Astrocyte (in vitro differentiated cells and primary cell): Measurements from ENCODE around the gene HEY2. TPM values are rescaled to one million over a fixed set of nuclear protein-coding genes. Genes with fewer than 3 reads are reported as not detected.

Source experiments
- DNase-seq: peaks from one replicate; pipeline ENCODE4 v3.0.0-alpha.2; 2010; ENCODE audit warnings: low read depth
- FAIRE-seq: peaks from 2 replicates; lab custom pipeline; 2011; peaks lifted over from hg19 to GRCh38; lab: Jason Lieb, UNC
- H2AFZ ChIP-seq: 2 replicates; pipeline ENCODE4 v1.6.0; 2012; ENCODE audit warnings: low read depth, low read length, inconsistent platforms
- H3K27ac ChIP-seq: 2 replicates; pipeline ENCODE4 v1.5.1; 2011; ENCODE audit warnings: low read depth, low read length, inconsistent platforms
- H3K27me3 ChIP-seq: 2 replicates; pipeline ENCODE4 v1.6.0; 2011; ENCODE audit warnings: low read length, inconsistent platforms; ENCODE audit not compliant: insufficient read depth
- H3K36me3 ChIP-seq: 2 replicates; pipeline ENCODE4 v1.5.1; 2011; ENCODE audit warnings: low read length, inconsistent platforms; ENCODE audit not compliant: insufficient read depth
- H3K4me1 ChIP-seq: 2 replicates; pipeline ENCODE4 v1.5.1; 2011; ENCODE audit warnings: low read length, inconsistent platforms; ENCODE audit not compliant: insufficient read depth
- H3K4me2 ChIP-seq: 2 replicates; pipeline ENCODE4 v1.6.0; 2012; ENCODE audit warnings: low read length, inconsistent platforms
- H3K4me3 ChIP-seq: 2 replicates; pipeline ENCODE4 v1.5.1; 2011; ENCODE audit warnings: low read depth, mild to moderate bottlenecking, low read length, inconsistent platforms; ENCODE audit not compliant: insufficient read depth
- H3K79me2 ChIP-seq: 2 replicates; pipeline ENCODE4 v1.6.0; 2012; ENCODE audit warnings: mild to moderate bottlenecking, low read length, inconsistent platforms; ENCODE audit not compliant: insufficient read depth
- H3K9ac ChIP-seq: 2 replicates; pipeline ENCODE4 v1.6.0; 2012; ENCODE audit warnings: mild to moderate bottlenecking, low read length, inconsistent platforms
- H3K9me3 ChIP-seq: 2 replicates; pipeline ENCODE4 v1.5.1; 2012; ENCODE audit warnings: low read depth, mild to moderate bottlenecking, low read length, inconsistent platforms; ENCODE audit not compliant: insufficient read depth
- H4K20me1 ChIP-seq: 2 replicates; pipeline ENCODE4 v1.6.0; 2012; ENCODE audit warnings: low read length, inconsistent platforms; ENCODE audit not compliant: insufficient read depth
- H3K27ac Mint-ChIP-seq: one replicate; pipeline ENCODE4 v1.8.0; 2021; ENCODE audit warnings: mild to moderate bottlenecking, mixed read lengths; ENCODE audit not compliant: unreplicated experiment
- H3K27me3 Mint-ChIP-seq: one replicate; pipeline ENCODE4 v1.8.0; 2021; ENCODE audit warnings: low read depth, mixed read lengths; ENCODE audit not compliant: unreplicated experiment
- H3K36me3 Mint-ChIP-seq: one replicate; pipeline ENCODE4 v1.8.0; 2021; ENCODE audit warnings: low read depth, mixed read lengths; ENCODE audit not compliant: unreplicated experiment
- H3K4me1 Mint-ChIP-seq: one replicate; pipeline ENCODE4 v1.8.0; 2021; ENCODE audit warnings: low read depth, mixed read lengths; ENCODE audit not compliant: unreplicated experiment
- H3K4me3 Mint-ChIP-seq: one replicate; pipeline ENCODE4 v1.8.0; 2021; ENCODE audit warnings: mild to moderate bottlenecking, moderate library complexity, mixed read lengths; ENCODE audit not compliant: unreplicated experiment
- H3K9me3 Mint-ChIP-seq: one replicate; pipeline ENCODE4 v1.8.0; 2021; ENCODE audit warnings: mild to moderate bottlenecking, mixed read lengths; ENCODE audit not compliant: unreplicated experiment
- CTCF ChIP-seq: IDR thresholded peaks from 2 replicates; pipeline ENCODE4 v1.5.1; 2011; ENCODE audit warnings: low read depth, mild to moderate bottlenecking, inconsistent platforms, low read length, moderate library complexity; ENCODE audit not compliant: insufficient read depth
- EZH2 ChIP-seq: IDR thresholded peaks from 2 replicates; pipeline ENCODE4 v1.6.1; 2012; ENCODE audit warnings: mild to moderate bottlenecking, low read length, inconsistent platforms; ENCODE audit not compliant: insufficient read depth
- total RNA-seq: library from RNA; stranded (reverse); gene quantifications from 2 replicates; pipeline ENCODE4 v1.2.1, GENCODE V29; 2021

The HEY2 gene
- total RNA-seq, 1 donor from 2014 or later = 1.0 TPM

- no peak overlapping the region for H3K27ac Mint-ChIP-seq
- H3K9me3 Mint-ChIP-seq = peaks cover 22% of the 10 kb centered on the region
- Histone ChIP-seq H3K9me3 (peaks cover 7% of the 10 kb centered on the region), H3K36me3 (no peaks in the 10 kb centered on the region), H3K4me1 (no peaks in the 10 kb centered on the region), H3K4me2 (no peak overlapping the region), H3K4me3 (no peak overlapping the region), H2AFZ (no peak overlapping the region), H4K20me1 (no peaks in the 10 kb centered on the region), H3K27ac (no peak overlapping the region), H3K27me3 (no peaks in the 10 kb centered on the region), H3K9ac (no peak overlapping the region), H3K79me2 (no peaks in the 10 kb centered on the region)
- TF ChIP-seq EZH2 = no peak
- no peak for TF ChIP-seq CTCF
- no peak for DNase-seq
- H3K27me3 Mint-ChIP-seq = peaks cover 9% of the 10 kb centered on the region
- no peak overlapping the region for H3K4me3 Mint-ChIP-seq
- no peaks in the 10 kb centered on the region for H3K36me3 Mint-ChIP-seq
- FAIRE-seq = no peak
- H3K4me1 Mint-ChIP-seq = peaks cover 9% of the 10 kb centered on the region
Measured at GRCh38 chr6:125711013-125711675, 38.3 kb upstream of the HEY2 start.

GRCh38 chr6:125714441-125715090 is 34.9 kb upstream of the HEY2 start:
- TF ChIP-seq CTCF (no peak), EZH2 (no peak)
- Histone ChIP-seq H3K9ac (no peak overlapping the region), H3K4me2 (no peak overlapping the region), H3K36me3 (no peaks in the 10 kb centered on the region), H3K4me3 (no peak overlapping the region), H3K9me3 (peaks cover 7% of the 10 kb centered on the region), H3K27ac (no peak overlapping the region), H3K79me2 (no peaks in the 10 kb centered on the region), H3K4me1 (no peaks in the 10 kb centered on the region), H4K20me1 (no peaks in the 10 kb centered on the region), H2AFZ (no peak overlapping the region), H3K27me3 (no peaks in the 10 kb centered on the region)
- Mint-ChIP-seq H3K4me1 (peaks cover 20% of the 10 kb centered on the region), H3K27me3 (peaks cover 1% of the 10 kb centered on the region), H3K36me3 (no peaks in the 10 kb centered on the region), H3K27ac (no peak overlapping the region), H3K4me3 (no peak overlapping the region), H3K9me3 (peaks cover 17% of the 10 kb centered on the region)
- no peak for DNase-seq
- FAIRE-seq = no peak
